GM21515 (cell line): ENCODE data around the gene TTC39C.
A peak's percentile ranks its signal among the peaks of the same experiment; 100 is the strongest.
"Not testable (repeated sequence)": the region's sequence is repeated elsewhere in the genome, so short reads cannot be mapped to it uniquely, and the experiment has no call there.

Source experiments
- ATAC-seq: cut with Tn5 transposase; IDR thresholded peaks from one replicate; pipeline ENCODE4 v1.9.1; 2021; ENCODE audit not compliant: unreplicated experiment

The TTC39C gene

GRCh38 chr18:24015639-24016631, 1.4 kb downstream of the TTC39C start:
- no peak for ATAC-seq

- no peak for ATAC-seq
Observed at GRCh38 chr18:24016643-24017042, 2.1 kb downstream of the TTC39C start.

- no peak for ATAC-seq
Observed at GRCh38 chr18:24018299-24018886, 3.8 kb downstream of the TTC39C start.

- peak; percentile 80 for ATAC-seq
Observed at GRCh38 chr18:24019641-24020331, 5.2 kb downstream of the TTC39C start.

DNA sequence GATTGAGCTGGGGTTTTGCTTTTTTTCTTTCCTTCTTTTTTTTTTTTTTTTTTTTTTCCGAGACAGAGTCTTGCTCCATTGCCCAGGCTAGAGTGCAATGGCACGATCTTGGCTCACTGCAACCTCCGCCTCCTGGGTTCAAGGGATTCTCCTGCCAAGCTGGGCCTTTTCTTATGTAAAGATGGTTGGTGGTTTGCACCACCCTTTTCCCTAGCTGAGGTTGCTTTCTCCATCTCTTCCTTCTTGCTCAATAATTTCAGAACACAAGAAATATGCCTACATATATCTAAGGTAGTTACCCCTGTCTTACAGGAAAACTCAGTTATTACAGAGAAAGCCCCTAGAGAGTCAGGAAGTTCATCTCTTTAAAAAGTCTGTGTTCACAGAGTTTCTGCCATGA, 7.0 kb downstream of the TTC39C start:
- no peak for ATAC-seq

DNA sequence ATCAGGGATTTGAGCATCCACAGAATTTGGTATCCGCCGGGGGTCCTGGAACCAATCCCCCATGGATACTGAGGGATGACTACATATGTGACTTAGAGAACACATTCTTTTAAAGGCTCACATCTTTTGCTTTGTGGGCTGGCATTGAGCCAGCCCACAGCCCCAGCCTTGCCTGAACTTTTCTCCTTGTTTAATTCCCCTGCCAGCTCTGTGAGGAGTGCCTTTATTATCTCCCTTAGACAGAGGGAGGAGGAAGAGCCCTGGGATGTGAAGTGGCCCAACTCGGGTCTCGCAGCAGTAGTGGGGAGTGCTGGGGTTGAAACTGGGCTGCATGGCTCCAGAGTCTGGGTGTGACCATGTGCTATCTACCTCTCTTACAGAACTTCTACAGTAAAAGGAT, 7.6 kb downstream of the TTC39C start:
- ATAC-seq: no peak

- no peak for ATAC-seq
Observed at GRCh38 chr18:24023185-24023814, 8.7 kb downstream of the TTC39C start.

DNA sequence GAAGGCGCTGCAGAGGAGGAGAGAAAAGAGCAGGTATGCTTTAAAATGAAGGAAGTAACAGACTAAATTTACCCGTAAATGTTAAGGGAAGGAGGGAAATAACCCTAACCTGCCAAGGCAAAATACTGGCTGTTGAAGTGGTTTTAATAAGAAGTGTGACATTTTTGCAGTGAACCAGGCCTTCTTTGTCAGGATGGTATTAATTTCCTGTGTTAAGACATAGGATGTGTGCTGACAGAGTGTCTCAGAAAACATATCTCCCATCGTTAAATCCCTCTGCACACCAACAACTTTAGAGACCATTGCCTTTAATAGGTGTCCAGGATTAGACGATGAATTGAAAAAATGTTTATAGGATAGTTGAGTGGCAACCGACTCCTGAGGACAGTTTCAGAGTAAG, 9.9 kb downstream of the TTC39C start:
- no peak for ATAC-seq

- ATAC-seq: no peak
Observed at GRCh38 chr18:24026457-24026856, 11.9 kb downstream of the TTC39C start.

DNA sequence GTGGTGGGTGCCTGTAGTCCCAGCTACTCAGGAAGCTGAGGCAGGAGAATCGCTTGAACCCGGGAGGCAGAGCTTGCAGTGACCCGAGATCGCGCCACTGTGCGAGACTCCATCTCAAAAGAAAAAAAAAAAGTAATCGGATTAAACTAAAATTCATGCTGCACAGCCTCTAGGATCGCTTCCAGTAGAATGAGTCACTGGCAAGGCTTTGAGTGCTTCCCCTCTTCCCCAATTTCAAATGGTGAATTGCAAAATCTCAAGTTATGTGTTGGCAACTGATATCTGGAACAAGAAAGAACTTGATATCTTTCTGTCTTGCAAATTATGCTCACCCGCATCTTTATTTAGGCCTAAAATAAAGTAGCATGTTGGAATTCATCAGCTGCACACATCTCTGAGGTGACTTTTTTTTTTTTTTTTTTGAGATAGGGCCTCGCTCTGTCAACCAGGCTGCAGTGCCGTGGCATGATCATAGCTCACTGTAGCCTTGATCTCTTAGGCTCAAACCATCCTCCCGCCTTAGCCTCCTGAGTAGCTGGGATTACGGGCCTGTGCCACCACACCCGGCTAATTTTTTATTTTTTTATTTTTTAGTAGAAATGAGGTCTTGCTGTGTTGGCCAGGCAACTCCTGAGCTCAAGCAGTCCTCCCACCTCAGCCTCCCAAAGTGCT, 12.7 kb downstream of the TTC39C start:
- no peak for ATAC-seq

DNA sequence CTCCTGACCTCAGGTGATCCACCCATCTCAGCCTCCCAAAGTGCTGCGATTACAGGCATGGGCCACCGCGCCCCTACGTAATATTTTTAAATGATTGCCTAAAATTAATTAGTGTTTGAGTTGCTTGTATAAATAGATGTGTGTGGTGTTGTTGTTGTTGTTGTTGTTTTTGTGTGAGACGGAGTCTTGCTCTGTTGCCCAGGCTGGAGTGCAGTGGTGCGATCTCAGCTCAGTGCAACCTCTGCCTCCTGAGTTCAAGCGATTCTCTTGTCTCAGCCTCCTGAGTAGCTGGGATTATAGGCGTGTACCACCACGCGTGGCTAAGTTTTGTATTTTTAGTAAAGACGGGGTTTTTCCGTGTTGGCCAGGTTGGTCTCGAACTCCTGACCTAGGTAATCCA, 14.4 kb downstream of the TTC39C start:
- not testable (repeated sequence) for ATAC-seq

GRCh38 chr18:24031318-24031717, 16.8 kb downstream of the TTC39C start:
- ATAC-seq: no peak

- ATAC-seq: peak; percentile 63
Observed at GRCh38 chr18:24031916-24032315, 17.4 kb downstream of the TTC39C start.

DNA sequence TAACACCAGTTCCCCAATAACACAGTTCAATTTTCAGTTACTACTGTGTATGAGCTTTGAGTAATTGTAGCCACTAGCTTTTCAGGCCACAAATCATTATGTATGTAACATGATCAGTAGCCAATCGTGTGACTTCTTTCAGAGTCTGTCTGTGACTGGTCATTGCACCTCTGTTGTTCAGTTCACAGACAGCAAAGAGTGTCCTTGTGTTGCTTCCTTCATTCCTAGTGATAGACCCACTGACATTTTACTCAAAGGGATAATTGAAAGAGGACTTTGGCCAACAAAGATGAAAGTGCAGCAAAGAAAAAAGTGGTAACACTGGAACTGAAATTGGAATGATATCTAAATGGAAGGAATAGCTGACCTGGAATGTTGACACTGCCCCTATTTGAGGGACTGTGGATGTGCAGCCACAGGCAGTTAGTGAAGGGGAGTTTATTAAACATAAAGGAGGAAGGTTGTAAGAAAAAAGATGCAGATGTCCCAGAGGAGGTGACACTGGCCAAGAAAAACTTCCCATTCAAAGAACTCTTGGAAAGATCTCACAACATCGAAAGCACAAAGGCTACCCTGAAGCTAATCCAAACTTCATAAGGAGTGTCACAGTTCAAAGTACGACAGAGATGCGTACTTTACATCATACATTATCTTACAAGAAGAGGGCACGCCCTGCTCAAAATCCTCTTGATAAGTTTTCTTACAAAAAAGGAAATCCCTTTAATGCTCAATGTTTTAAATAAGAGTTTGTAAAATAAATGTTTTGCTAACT, 19.3 kb downstream of the TTC39C start:
- ATAC-seq: no peak

DNA sequence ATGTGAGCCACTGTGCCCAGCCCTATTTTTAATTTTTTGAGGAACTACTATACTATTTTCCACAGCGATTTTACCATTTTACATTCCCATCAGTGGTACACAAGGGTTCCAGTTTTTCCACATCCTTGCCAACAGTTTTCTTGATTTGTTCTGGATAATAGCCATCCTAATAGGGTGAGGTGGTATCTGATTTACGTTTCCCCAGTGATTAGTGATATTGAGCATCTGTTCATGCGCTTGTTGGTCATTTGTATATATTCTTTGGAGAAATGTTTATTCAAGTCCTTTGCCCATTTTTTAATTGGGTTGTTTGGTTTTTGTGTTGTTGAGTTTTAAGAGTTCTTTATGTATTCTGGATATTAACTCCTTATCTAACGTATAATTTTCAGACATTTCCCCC, 20.8 kb downstream of the TTC39C start:
- ATAC-seq: no peak

DNA sequence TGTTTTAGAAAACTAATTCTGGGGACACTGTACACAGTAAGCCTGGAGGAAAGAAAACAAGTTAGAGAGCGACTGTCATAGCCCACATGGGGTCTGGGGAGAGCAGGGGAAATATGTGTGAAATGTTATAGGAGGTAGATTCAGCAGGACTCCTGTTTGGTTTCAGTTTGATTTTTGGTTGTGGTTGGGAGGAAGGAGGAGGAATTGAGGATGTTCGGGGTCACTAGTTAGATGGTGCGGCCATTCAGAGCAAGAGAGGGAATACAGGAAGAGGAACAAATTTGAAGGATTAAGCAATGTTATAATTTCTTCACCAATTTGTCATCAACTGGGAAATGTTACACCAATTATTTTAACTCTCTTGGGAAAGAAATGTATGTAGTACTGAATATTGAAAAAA, 25.1 kb downstream of the TTC39C start:
- no peak for ATAC-seq

DNA sequence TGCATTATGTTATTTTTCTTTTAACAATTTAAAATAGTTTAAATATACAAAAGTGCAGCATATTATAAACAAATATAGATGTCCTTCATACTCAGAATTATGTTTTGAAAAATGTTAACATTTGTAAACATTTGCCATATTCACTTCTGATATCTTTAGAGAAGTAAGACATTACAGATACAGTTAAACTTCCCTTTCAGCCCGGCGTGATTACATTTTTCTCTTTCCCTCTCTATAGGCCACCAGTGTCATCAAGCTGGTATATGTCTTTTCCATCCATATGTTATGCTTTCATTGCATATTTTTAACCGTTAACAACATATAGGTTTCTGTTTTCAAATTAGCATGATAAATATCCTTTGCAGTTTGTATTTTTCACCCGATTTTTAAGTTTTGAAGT, 27.1 kb downstream of the TTC39C start:
- no peak for ATAC-seq

DNA sequence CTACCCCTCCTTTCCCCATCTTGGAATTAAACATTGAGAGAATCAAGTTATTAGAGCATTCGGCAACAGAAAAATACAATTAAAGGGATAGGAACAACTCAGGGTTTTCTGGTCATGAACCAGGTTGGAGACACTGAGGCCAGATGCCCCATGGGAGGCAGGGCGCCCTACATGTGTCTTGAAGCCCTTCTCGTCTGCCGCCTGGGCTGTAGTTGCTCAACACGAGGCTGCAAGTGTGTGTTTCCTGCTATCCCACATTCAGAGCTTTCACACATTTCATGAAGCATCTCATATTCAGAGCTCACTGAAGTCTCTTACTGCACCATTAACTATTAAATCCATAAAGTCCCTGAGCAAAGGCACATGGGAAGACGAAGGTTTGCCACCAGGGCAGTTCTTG, 28.8 kb downstream of the TTC39C start:
- no peak for ATAC-seq

GRCh38 chr18:24048261-24048660, 33.7 kb downstream of the TTC39C start:
- ATAC-seq: no peak

DNA sequence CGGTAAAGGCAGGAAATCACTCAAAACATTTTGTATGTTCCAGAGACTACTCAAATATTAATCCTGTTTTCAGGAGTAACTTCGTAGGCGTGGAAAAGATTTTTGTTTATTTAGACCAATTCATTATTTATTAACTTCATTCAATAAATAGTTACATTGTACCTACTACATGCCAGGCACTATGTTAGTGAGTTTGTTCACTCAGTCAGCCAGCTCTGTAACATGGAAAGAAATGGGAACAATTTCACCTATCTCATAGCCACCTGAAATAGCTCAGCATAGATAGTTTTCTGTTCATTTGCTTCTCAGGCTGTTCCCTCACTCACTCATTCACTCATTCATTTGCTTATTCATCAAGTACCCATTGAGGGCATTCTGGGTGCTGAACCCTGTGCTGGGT, 34.6 kb downstream of the TTC39C start:
- ATAC-seq: no peak
